ENCODE results near the gene C17orf100. TPM values are rescaled to one million over a fixed set of nuclear protein-coding genes. Genes with fewer than 3 reads are reported as not detected.

Gene C17orf100
- total and polyA plus RNA-seq, 9 of the 15 experiments (the other 6 are each of a cell fraction or from before 2014, with no cell fraction given): 0.04 to 1.7 (median 0.43) TPM

DNA sequence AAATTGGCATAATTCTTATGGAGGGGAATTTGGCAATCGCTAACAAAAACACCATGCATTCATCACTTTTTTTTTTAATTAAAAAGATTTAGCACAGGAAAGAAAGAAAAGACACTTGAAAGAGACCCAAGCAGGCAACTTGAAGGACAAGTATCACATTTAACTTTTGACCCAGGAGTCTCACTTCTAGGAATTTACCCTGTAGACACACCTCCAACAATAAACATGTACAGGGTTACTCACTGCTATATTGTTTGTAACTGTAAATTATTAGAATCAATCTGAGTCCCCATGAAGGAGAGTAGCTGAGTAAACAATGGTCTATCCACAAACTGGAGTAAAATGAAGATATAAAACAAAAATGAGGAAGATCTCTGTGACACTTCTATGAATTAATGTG is 21.2 kb upstream of the C17orf100 start (continued):
- no peak for TF ChIP-seq POLR2AphosphoS2 (IDR thresholded peaks at IDR 0.05; ENCODE audit: low read length)
- no peak for TF ChIP-seq ZNF780A (CRISPR knock-in tag; IDR thresholded peaks at IDR 0.05)
- TF ChIP-seq MEF2A (IDR thresholded peaks at IDR 0.05; ENCODE audit: control insufficient read depth, low read depth, low read length): no peak
- no peak for TF ChIP-seq ARID1B (IDR thresholded peaks at IDR 0.05)

DNA sequence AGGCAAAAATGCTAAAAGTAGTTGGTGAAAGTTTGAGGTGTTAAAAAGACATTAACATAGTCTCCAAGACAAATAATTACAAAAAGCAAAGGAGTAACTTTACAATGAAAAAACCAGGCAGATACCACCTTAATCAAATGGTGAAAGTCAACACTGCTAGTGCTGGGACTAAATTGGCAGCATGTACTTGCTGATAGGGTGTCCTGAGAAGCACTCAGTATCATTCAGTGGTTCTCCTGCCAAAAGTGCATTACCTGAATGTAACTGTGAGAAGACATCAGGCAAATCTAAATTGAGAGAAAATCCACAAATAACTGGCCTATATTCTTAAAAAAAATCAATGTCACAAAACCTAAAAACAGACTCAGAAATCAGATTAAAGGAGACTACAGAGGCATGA is 19.0 kb upstream of the C17orf100 start:
- CTCF ChIA-PET (ENCODE audit: low intra/inter-chr PET ratio): no interaction called here
- no peaks in the 10 kb centered on the region for H3K79me2 ChIP-seq (ENCODE audit: control insufficient read depth, insufficient read depth, low read length)
- H3K9me1 ChIP-seq (ENCODE audit: control insufficient read depth, insufficient read depth, low read length): no peaks in the 10 kb centered on the region
- H4K20me1 ChIP-seq (replicated peaks; ENCODE audit: control insufficient read depth, insufficient read depth, low read length): no peaks in the 10 kb centered on the region
- DNase-seq (ENCODE audit: extremely low read depth in 1 of 4, low spot score in 3 of 4): no peak
- H3K27ac ChIP-seq (ENCODE audit: extremely low read depth, low read depth, low read length): no peak overlapping the region
- peaks cover 53% of the 10 kb centered on the region for H3K36me3 ChIP-seq (ENCODE audit: control insufficient read depth, insufficient read depth, low read length)
- POLR2A ChIA-PET: no interaction called here
- no peaks in the 10 kb centered on the region for H3K9me3 ChIP-seq (replicated peaks; ENCODE audit: control insufficient read depth, insufficient read depth, low read depth, low read length)
- BruUV-seq (replicated peaks): no TSS peak
- no peak overlapping the region for H3K4me3 ChIP-seq
- in situ Hi-C loops (cut with MboI): no loop called here
- no peak for ATAC-seq
- no peak overlapping the region for H3K4me2 ChIP-seq (ENCODE audit: insufficient read depth, low read length)
- intact Hi-C loops (cut with micrococcal nuclease): no loop called here
- no peaks in the 10 kb centered on the region for H3K27me3 ChIP-seq (ENCODE audit: control insufficient read depth in 2 of 2, insufficient read depth in 2 of 2, low read length in 2 of 2)
- TF ChIP-seq WHSC1 (IDR thresholded peaks at IDR 0.05; ENCODE audit: low read length) (no peak), ZFP30 (CRISPR knock-in tag; IDR thresholded peaks at IDR 0.05; ENCODE audit: borderline replicate concordance) (no peak), RBM22 (IDR thresholded peaks at IDR 0.05; ENCODE audit: low read depth, low read length, poor library complexity, severe bottlenecking) (no peak), ZNF175 (CRISPR knock-in tag; IDR thresholded peaks at IDR 0.05; ENCODE audit: low read depth) (no peak)
- no peak overlapping the region for H2AFZ ChIP-seq (ENCODE audit: low read depth, low read length)
- no peak for FAIRE-seq
- no peak overlapping the region for H3K9ac ChIP-seq (ENCODE audit: insufficient read depth in 1 of 2, low read depth in 2 of 2, low read length in 2 of 2)
- peaks cover 0 to 7% of the 10 kb centered on the region in 2 experiments; a peak in 1 of 5 replicates for H3K4me1 ChIP-seq (replicated peaks in 1 of 2; ENCODE audit: control insufficient read depth in 2 of 2, insufficient read depth in 2 of 2, low read length in 2 of 2)

Data from K562 (cell line).